Peyer's patch (tissue), 4 donors: ENCODE data around the gene PGBD5. TPM values are rescaled to one million over a fixed set of nuclear protein-coding genes. Genes with fewer than 3 reads are reported as not detected.

Experiments
- DNase-seq, 3 donors: peaks; one replicate each; pipeline ENCODE4 v3.0.0-alpha.2; 2017 to 2019
- H3K27ac ChIP-seq, 4 donors: fragments of 200-600 bp; sonication (generic); one replicate each; pipeline ENCODE4 v1.5.1; 2016 to 2019
- H3K27me3 ChIP-seq, 2 donors: fragments of 200-600 bp; sonication (generic); one replicate each; pipeline ENCODE4 v1.5.1; 2019
- H3K36me3 ChIP-seq, 3 donors: fragments of 200-600 bp; sonication (generic); one replicate each; pipeline ENCODE4 v1.5.1; 2016 to 2019
- H3K4me1 ChIP-seq, 4 donors: fragments of 200-600 bp; sonication (generic); one replicate each; pipeline ENCODE4 v1.5.1; 2016 to 2019
- H3K4me3 ChIP-seq, 4 donors: fragments of 200-600 bp; sonication (generic); 1 replicate in 3 of 4; 2 replicates in 1 of 4; pipeline ENCODE4 v1.5.1; 2016 to 2019; ENCODE audit warnings: mild to moderate bottlenecking in 1 of 4
- H3K9me3 ChIP-seq, 4 donors: fragments of 200-600 bp; sonication (generic); one replicate each; pipeline ENCODE4 v1.5.1; 2016 to 2019; ENCODE audit warnings: mild to moderate bottlenecking in 1 of 4
- POLR2A ChIP-seq, 2 donors: fragments of 450-650 bp; IDR thresholded peaks; one replicate each; pipeline ENCODE4 v1.5.1; 2017; ENCODE audit warnings: antibody characterized with exemption in 2 of 2, mild to moderate bottlenecking in 2 of 2, moderate library complexity in 2 of 2
- total RNA-seq, 4 donors: library from RNA; depleted of rRNA; stranded (reverse); fragments of >200 nt; gene quantifications; one replicate each; pipeline ENCODE4 v1.1.0, GENCODE V29; 2016
- TF ChIP-seq, protein P1 (sequence below), 6 experiments: fragments of 450-650 bp in 4 of 6; fragments of 200-600 bp in 2 of 6; sonication (generic) in 1 of 6; IDR thresholded peaks; one replicate each; pipeline ENCODE4 v1.5.1; 2017 to 2019; ENCODE audit warnings: antibody characterized with exemption in 6 of 6, mild to moderate bottlenecking in 3 of 6, moderate library complexity in 1 of 6

Gene PGBD5
- total RNA-seq, 4 donors from 2014 or later, result under 0.01 to 4.1 (median 0.21) TPM

DNA sequence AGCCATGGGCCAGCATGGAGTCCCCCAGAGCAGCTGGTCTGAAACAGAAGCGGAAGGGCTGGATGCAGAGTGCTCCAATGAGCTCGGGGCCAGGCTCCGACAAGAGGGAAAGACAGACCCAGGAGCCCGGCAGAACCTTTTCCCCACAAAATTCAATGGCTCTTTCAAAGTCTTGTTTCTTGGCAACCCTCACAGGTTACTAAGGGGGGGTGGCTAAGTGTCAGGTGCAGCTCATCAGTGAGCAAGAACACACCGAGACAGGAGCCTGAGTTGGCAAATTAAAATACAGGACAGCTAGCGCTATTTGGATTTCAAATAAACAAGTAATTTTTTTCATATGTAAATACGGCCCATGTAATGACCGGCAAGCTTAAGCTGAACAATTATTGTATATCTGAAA is 27.3 kb downstream of the PGBD5 start:
- Histone ChIP-seq H3K36me3 (no peaks in the 10 kb centered on the region), H3K27me3 (no peaks in the 10 kb centered on the region), H3K27ac (no peak overlapping the region), H3K9me3 (no peaks in the 10 kb centered on the region), H3K4me3 (no peak overlapping the region), H3K4me1 (no peaks in the 10 kb centered on the region)
- no peak for TF ChIP-seq POLR2A (IDR thresholded peaks at IDR 0.05)
- TF ChIP-seq, protein P1, sequence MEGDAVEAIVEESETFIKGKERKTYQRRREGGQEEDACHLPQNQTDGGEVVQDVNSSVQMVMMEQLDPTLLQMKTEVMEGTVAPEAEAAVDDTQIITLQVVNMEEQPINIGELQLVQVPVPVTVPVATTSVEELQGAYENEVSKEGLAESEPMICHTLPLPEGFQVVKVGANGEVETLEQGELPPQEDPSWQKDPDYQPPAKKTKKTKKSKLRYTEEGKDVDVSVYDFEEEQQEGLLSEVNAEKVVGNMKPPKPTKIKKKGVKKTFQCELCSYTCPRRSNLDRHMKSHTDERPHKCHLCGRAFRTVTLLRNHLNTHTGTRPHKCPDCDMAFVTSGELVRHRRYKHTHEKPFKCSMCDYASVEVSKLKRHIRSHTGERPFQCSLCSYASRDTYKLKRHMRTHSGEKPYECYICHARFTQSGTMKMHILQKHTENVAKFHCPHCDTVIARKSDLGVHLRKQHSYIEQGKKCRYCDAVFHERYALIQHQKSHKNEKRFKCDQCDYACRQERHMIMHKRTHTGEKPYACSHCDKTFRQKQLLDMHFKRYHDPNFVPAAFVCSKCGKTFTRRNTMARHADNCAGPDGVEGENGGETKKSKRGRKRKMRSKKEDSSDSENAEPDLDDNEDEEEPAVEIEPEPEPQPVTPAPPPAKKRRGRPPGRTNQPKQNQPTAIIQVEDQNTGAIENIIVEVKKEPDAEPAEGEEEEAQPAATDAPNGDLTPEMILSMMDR (IDR thresholded peaks at IDR 0.05), result no peak
- DNase-seq, result no peak

DNA sequence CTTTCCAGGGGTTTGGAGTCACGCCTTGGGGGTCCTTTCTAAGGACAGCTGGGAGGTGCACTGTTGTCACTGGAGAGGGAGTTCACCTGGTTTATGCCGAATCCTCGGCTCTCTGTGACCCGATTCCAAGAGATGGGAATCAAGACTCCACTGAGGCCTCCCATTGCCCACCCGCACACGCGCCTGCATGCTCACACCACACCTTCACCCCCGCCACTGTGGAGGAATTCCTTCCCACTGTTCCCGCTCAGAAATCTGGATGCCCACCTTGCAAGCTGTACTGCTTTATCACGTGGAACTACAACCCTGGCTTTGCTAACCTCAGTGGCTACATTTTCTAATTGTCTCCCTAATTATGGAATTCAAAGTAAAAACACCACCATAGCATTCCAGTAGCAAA is 29.2 kb downstream of the PGBD5 start:
- no peak for TF ChIP-seq POLR2A (IDR thresholded peaks at IDR 0.05)
- TF ChIP-seq, protein P1 (IDR thresholded peaks at IDR 0.05), result no peak
- no peaks in the 10 kb centered on the region for H3K4me1 ChIP-seq
- H3K9me3 ChIP-seq, result no peaks in the 10 kb centered on the region
- no peak for DNase-seq
- H3K36me3 ChIP-seq, result no peaks in the 10 kb centered on the region
- no peak overlapping the region for H3K27ac ChIP-seq
- H3K27me3 ChIP-seq, result no peaks in the 10 kb centered on the region
- no peak overlapping the region for H3K4me3 ChIP-seq

DNA sequence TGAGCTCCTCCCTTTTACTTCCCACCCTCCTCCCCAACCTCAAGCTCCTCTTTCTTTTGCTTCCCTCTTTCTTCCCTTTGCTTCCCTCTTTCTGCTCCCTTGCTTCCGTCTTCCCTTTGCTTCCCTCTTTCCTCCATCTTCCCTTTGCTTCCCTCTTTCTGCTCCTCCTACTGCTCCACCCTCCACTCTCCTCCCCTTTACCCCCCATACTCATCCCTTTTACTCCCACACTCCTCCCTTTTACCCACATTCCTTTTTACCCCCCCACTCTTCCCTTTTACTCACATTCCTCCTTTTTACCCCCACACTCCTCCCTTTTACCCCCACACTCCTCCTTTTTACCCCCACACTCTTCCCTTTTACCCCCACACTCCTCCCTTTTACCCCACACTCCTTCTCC is 30.2 kb downstream of the PGBD5 start:
- Histone ChIP-seq H3K4me3 (no peak overlapping the region), H3K9me3 (no peaks in the 10 kb centered on the region), H3K27ac (no peak overlapping the region), H3K36me3 (no peaks in the 10 kb centered on the region), H3K27me3 (no peaks in the 10 kb centered on the region), H3K4me1 (no peaks in the 10 kb centered on the region)
- no peak for DNase-seq
- TF ChIP-seq POLR2A (IDR thresholded peaks at IDR 0.05), result no peak
- TF ChIP-seq, protein P1 (IDR thresholded peaks at IDR 0.05), result no peak

DNA sequence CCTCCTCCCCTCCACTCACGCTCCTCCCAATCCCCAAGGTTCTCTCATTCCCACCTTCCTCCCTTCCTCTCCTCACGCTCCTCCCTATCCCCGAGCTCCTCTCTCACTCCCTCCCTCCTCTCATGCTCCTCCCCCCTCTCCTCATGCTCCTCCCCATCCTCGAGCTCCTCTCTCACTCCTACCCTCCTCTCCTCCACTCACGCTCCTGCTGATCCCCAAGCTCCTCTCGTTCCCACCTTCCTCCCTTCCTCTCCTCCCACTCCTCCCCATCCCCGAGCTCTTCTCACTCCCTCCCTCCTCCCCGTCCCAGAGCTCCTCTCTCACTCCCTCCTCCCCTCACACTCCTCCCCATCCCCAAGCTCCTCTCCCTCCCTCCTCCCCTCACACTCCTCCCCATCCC is 31.4 kb downstream of the PGBD5 start:
- Histone ChIP-seq H3K36me3 (no peaks in the 10 kb centered on the region), H3K27me3 (no peaks in the 10 kb centered on the region), H3K4me1 (no peaks in the 10 kb centered on the region), H3K27ac (no peak overlapping the region), H3K9me3 (no peaks in the 10 kb centered on the region), H3K4me3 (no peak overlapping the region)
- TF ChIP-seq, protein P1 (IDR thresholded peaks at IDR 0.05), result no peak
- TF ChIP-seq POLR2A (IDR thresholded peaks at IDR 0.05), result no peak
- DNase-seq, result no peak

DNA sequence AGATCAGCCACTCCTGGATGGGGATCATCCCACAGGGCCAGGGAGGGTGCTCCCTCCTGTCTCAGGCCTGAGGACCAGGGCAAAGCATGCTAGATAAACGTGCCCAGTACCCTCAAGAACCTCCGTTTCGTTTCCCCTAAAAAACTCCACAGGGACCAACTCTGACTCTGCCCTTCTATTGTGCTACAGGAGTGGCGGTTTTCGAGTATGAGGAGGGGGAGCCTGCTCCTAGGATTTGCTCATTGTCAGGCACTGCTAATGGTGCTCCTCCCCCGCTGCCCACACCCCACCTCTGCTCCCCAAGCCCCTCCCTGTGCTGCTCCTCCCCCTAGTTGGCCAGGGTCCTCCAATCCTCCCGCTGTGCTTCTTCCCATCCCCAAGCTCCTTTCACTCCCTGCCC is 32.0 kb downstream of the PGBD5 start:
- Histone ChIP-seq H3K4me1 (no peaks in the 10 kb centered on the region), H3K36me3 (no peaks in the 10 kb centered on the region), H3K4me3 (no peak overlapping the region), H3K9me3 (no peaks in the 10 kb centered on the region), H3K27ac (no peak overlapping the region), H3K27me3 (no peaks in the 10 kb centered on the region)
- TF ChIP-seq, protein P1 (IDR thresholded peaks at IDR 0.05), result no peak
- no peak for TF ChIP-seq POLR2A (IDR thresholded peaks at IDR 0.05)
- no peak for DNase-seq

DNA sequence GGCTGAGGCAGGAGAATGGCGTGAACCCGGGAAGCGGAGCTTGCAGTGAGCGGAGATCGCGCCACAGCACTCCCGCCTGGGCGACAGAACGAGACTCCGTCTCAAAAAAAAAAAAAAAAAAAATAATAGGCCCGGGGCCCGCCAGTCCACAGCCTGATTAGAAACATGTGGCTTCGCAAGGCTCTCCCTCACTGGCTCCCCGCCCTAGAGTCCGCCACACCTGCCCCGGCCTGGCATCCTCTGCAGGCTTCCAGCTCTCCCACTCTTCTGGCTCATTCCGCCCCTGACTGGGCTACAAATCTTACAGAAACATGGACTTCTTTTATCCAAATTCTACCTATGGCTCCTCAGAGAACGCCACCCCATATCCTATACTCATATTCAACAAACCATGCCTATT is 32.4 kb downstream of the PGBD5 start:
- Histone ChIP-seq H3K36me3 (no peaks in the 10 kb centered on the region), H3K4me3 (no peak overlapping the region), H3K27me3 (no peaks in the 10 kb centered on the region), H3K27ac (no peak overlapping the region), H3K4me1 (no peaks in the 10 kb centered on the region), H3K9me3 (no peaks in the 10 kb centered on the region)
- TF ChIP-seq, protein P1 (IDR thresholded peaks at IDR 0.05), result no peak
- TF ChIP-seq POLR2A (IDR thresholded peaks at IDR 0.05), result no peak
- no peak for DNase-seq
